ENCODE data around the gene SCP2.

The SCP2 gene

DNA sequence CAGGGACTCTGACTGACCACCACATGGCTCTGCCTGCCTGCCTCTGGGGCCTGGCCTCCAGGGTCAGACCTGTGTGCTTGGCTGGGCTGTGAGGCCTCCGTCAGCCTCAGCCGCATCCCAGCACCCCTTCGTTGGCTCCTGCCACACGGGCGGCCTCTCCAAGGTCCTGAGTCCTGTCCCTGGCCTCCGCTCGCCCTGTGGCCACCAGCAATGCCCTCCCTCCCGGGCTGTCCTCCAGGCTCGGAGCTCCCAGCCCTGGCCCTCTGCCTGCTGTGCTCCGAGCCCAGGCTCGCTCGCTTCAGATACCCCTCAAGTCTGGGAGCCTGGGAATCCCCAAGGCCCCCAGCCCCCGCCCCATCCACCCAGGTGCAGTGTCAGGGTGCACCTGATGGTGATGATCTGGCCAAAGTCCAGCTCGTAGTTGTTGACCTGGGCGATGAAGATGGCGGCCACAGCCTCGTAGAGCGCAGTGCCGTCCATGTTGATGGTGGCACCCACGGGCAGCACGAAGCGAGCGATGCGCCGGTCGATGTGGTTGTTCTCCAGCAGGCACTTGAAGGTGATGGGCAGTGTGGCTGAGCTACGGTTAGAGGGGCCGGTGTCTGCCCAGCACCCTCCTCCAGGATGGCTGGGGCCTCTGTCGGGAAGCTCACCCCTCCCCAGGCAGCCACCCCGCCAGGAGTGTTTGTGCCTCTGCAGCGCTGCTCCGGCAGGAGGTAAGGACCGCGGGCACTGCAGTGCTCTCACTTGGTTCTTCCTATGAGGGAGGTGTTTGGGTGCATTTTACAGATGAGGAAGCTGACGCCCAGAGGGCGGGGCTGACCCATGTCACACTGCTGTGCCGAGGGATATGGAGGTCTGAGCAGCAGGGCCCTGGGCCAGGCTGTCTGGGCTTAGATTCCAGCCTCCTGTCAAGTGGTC, 163.4 kb downstream of the SCP2 start:
- TF ChIP-seq, protein P1, sequence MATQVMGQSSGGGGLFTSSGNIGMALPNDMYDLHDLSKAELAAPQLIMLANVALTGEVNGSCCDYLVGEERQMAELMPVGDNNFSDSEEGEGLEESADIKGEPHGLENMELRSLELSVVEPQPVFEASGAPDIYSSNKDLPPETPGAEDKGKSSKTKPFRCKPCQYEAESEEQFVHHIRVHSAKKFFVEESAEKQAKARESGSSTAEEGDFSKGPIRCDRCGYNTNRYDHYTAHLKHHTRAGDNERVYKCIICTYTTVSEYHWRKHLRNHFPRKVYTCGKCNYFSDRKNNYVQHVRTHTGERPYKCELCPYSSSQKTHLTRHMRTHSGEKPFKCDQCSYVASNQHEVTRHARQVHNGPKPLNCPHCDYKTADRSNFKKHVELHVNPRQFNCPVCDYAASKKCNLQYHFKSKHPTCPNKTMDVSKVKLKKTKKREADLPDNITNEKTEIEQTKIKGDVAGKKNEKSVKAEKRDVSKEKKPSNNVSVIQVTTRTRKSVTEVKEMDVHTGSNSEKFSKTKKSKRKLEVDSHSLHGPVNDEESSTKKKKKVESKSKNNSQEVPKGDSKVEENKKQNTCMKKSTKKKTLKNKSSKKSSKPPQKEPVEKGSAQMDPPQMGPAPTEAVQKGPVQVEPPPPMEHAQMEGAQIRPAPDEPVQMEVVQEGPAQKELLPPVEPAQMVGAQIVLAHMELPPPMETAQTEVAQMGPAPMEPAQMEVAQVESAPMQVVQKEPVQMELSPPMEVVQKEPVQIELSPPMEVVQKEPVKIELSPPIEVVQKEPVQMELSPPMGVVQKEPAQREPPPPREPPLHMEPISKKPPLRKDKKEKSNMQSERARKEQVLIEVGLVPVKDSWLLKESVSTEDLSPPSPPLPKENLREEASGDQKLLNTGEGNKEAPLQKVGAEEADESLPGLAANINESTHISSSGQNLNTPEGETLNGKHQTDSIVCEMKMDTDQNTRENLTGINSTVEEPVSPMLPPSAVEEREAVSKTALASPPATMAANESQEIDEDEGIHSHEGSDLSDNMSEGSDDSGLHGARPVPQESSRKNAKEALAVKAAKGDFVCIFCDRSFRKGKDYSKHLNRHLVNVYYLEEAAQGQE (IDR thresholded peaks at IDR 0.05; ENCODE audit: insufficient read depth in 1 of 2, low read depth in 2 of 2, low read length in 2 of 2), result no peak
- no peak for TF ChIP-seq FOXP2 (optimal IDR thresholded peaks at IDR 0.05; ENCODE audit: borderline replicate concordance, extremely low read depth, extremely low read length, insufficient read depth)
- TF ChIP-seq TAF1 (IDR thresholded peaks at IDR 0.05; ENCODE audit: borderline replicate concordance, insufficient read depth, low read length), result no peak
- no peak for TF ChIP-seq SIN3A (IDR thresholded peaks at IDR 0.05; ENCODE audit: borderline replicate concordance, insufficient read depth, low read length)
- TF ChIP-seq POLR2AphosphoS5 (IDR thresholded peaks at IDR 0.05; ENCODE audit: low read depth, low read length), result no peak

DNA sequence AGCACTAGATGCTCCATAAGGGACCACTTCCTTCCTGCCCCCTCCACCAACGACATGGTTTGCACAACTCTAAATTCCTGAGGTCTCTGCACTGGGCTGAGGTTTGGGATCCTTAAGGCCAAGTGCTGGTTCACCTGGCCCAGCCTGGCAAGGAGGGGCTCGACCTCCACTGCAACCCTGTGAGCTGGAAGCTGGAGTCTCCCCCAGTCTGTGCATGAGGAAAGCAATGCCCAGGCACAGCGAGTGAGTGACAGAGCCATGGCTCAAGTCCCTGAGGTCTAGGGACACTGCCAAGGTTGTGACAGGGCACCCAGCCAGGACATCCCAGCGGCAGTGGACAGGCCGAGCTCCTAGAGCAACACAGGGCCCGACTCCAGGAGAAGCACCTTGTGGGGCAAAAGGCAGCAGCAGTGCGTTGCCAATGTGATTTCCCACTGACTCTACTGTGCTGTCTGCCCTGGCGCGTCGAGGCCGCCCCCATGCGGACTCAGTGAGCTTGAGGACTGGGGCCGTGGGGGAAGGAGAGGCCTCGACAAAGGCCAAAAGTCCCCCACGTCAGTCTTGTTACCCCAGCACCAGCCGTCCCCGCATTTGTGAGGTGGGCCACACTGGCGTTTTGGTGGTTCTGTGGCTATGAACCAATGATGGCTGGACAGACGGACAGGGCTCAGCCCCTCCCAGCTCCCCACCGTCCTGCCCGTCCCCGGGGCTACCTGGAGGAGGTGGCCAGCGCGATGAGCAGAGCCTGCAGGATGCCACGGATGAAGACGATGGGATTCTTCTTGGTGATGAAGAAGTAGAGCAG, 165.0 kb downstream of the SCP2 start:
- TF ChIP-seq TAF1 (IDR thresholded peaks at IDR 0.05; ENCODE audit: borderline replicate concordance, insufficient read depth, low read length) (no peak), SIN3A (IDR thresholded peaks at IDR 0.05; ENCODE audit: borderline replicate concordance, insufficient read depth, low read length) (no peak), POLR2AphosphoS5 (IDR thresholded peaks at IDR 0.05; ENCODE audit: low read depth, low read length) (no peak), FOXP2 (optimal IDR thresholded peaks at IDR 0.05; ENCODE audit: borderline replicate concordance, extremely low read depth, extremely low read length, insufficient read depth) (no peak)
- TF ChIP-seq, protein P1 (IDR thresholded peaks at IDR 0.05; ENCODE audit: insufficient read depth in 1 of 2, low read depth in 2 of 2, low read length in 2 of 2), result no peak

DNA sequence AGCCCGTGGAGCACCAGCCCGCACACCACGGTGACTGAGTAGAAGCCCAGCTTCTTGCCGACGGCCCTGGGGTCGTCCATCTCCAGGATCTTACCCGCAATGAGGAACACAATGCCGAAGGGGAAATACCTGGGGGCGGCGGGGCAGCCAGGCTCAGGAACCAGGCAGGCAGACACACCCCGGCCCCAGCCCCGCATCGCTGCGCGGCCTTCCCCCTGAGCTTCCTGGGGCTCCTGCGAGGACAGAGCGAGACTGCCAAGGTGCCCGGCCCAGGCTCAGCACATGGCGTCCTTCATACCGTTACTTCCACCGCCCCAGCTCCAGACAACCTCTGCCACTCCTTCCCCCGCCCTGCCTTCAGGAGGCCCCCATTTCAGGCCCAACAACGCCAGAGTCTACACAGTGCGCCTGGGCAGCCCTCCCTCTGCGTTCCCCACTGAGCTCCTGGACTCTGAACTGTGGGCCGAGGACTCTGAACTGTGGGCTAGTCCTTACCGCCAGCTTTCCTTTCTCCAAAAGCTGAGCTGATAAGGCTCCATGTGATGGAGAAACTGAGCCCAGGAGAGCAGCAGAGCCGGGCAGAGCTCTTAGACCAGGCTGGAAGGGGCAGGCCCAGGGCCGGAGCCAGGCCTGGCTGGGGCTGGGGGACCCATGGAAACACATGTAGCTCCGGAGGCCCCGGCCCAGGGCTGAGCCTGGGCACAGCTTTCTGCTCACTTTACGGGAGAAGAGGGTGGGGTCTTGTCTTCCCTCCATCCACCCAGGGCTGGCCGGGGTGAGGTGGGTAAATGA, 165.8 kb downstream of the SCP2 start:
- TF ChIP-seq, protein P1 (IDR thresholded peaks at IDR 0.05; ENCODE audit: insufficient read depth in 1 of 2, low read depth in 2 of 2, low read length in 2 of 2), result no peak
- TF ChIP-seq POLR2AphosphoS5 (IDR thresholded peaks at IDR 0.05; ENCODE audit: low read depth, low read length) (no peak), FOXP2 (optimal IDR thresholded peaks at IDR 0.05; ENCODE audit: borderline replicate concordance, extremely low read depth, extremely low read length, insufficient read depth) (no peak), TAF1 (IDR thresholded peaks at IDR 0.05; ENCODE audit: borderline replicate concordance, insufficient read depth, low read length) (no peak), SIN3A (IDR thresholded peaks at IDR 0.05; ENCODE audit: borderline replicate concordance, insufficient read depth, low read length) (no peak)

DNA sequence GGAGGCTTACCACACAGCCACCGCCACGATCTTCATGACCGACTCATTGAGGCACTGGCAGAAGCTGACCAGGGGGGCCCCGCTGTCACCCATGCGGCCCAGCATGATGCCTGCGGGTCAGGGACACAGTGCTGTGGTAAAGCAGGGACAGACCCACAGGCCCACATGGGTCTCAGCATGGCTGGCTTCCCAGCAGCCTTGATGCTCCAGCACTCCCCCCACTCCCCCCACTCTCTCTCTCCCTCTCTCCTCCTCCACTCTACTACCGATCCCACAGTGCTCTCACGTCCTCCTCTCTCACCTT, 166.3 kb downstream of the SCP2 start:
- no peak for TF ChIP-seq SIN3A (IDR thresholded peaks at IDR 0.05; ENCODE audit: borderline replicate concordance, insufficient read depth, low read length)
- TF ChIP-seq, protein P1 (IDR thresholded peaks at IDR 0.05; ENCODE audit: insufficient read depth in 1 of 2, low read depth in 2 of 2, low read length in 2 of 2), result no peak
- no peak for TF ChIP-seq FOXP2 (optimal IDR thresholded peaks at IDR 0.05; ENCODE audit: borderline replicate concordance, extremely low read depth, extremely low read length, insufficient read depth)
